HG03565 (cell line): ENCODE measurements around the gene COX19.

ENCODE experiments used
- ATAC-seq: cut with Tn5 transposase; IDR thresholded peaks from one replicate; pipeline ENCODE4 v1.9.1; 2021; ENCODE audit warnings: mild to moderate bottlenecking, moderate library complexity; ENCODE audit not compliant: unreplicated experiment

COX19 gene

GRCh38 chr7:917255-918117 is 57.9 kb downstream of the COX19 start:
- no peak for ATAC-seq

- no peak for ATAC-seq
Measured at GRCh38 chr7:916291-916941, 58.9 kb downstream of the COX19 start.
